Measurements from ENCODE around the gene ZNF772. TPM values are rescaled to one million over a fixed set of nuclear protein-coding genes. Genes with fewer than 3 reads are reported as not detected.

The ZNF772 gene
- total and polyA plus RNA-seq, 2 of the 8 experiments (the other 6 are each of a cell fraction or from before 2014, with no cell fraction given) = 4.0 to 15.2 TPM

GRCh38 chr19:57434386-57435061 is 42.8 kb downstream of the ZNF772 start:
- Histone ChIP-seq H3K27ac (ENCODE audit: low read depth, low read length) (peak overlapping the region; percentile 76), H4K8ac (ENCODE audit: extremely low read depth, insufficient read depth, low read length) (no peak overlapping the region), H4K5ac (ENCODE audit: insufficient read length, low read depth, low read length) (peak overlapping the region; percentile 4), H4K91ac (replicated peaks; ENCODE audit: insufficient read length, low read length) (no peak overlapping the region), H3K18ac (ENCODE audit: extremely low read depth, low read length) (peak overlapping the region; percentile 33), H2BK5ac (ENCODE audit: low read depth, low read length) (peak overlapping the region; percentile 72), H3K4ac (replicated peaks; ENCODE audit: insufficient read length, low read depth, low read length) (no peak overlapping the region), H3K23me2 (ENCODE audit: low read depth, low read length) (peaks cover 4% of the 10 kb centered on the region), H3K27me3 (replicated peaks in 1 of 4; ENCODE audit: control insufficient read depth in 3 of 4, extremely low read depth in 1 of 4, insufficient read depth in 3 of 4, low read length in 3 of 4) (no peaks in the 10 kb centered on the region), H2BK15ac (ENCODE audit: low read length) (0 out of 2 replicates have a peak overlapping the region, but pooled peaks have one; percentile 54), H3K9ac (replicated peaks in 1 of 4; ENCODE audit: extremely low read depth in 1 of 4, low read depth in 3 of 4, low read length in 3 of 4) (peak overlapping the region; percentile 77 to 94 (median 86)), H3K36me3 (ENCODE audit: control insufficient read depth in 2 of 4, insufficient read depth in 4 of 4, low read length in 3 of 4) (peaks cover 0 to 5% (median 3%) of the 10 kb centered on the region in 4 experiments; a peak in 2 of 8 replicates), H2AK5ac (ENCODE audit: low read depth, low read length) (no peak overlapping the region), H2BK12ac (ENCODE audit: low read depth, low read length) (peak overlapping the region; percentile 13; the same call in 1 of the 2 replicates), H3K4me1 (replicated peaks in 1 of 4; ENCODE audit: control insufficient read depth in 3 of 4, insufficient read depth in 4 of 4, low read length in 3 of 4) (peaks cover 0 to 7% (median under 1%) of the 10 kb centered on the region in 4 experiments; a peak in 2 of 7 replicates), H2BK20ac (ENCODE audit: low read length) (no peak overlapping the region), H3K79me2 (ENCODE audit: control insufficient read depth in 1 of 2, insufficient read depth in 2 of 2, low read length in 2 of 2) (peaks cover 15 to 38% of the 10 kb centered on the region in 2 experiments), H3K79me1 (ENCODE audit: low read depth, low read length) (peaks cover 10% of the 10 kb centered on the region), H2BK120ac (replicated peaks; ENCODE audit: low read depth, low read length) (no peak overlapping the region), H3K9me3 (ENCODE audit: insufficient read depth in 2 of 2, low read depth in 1 of 2, low read length in 1 of 2) (no peaks in the 10 kb centered on the region; a peak in 1 of 4 replicates), H3K4me3 (ENCODE audit: extremely low read depth in 1 of 4, insufficient read depth in 2 of 4, low read depth in 3 of 4, low read length in 4 of 4) (peak overlapping the region; percentile 64 to 89 (median 81)), H4K20me1 (replicated peaks in 1 of 2; ENCODE audit: control insufficient read depth in 1 of 2, insufficient read depth in 2 of 2, low read length in 2 of 2) (peaks cover 0 to 5% of the 10 kb centered on the region in 2 experiments), H3K23ac (ENCODE audit: insufficient read length) (no peak overlapping the region), H3K4me2 (ENCODE audit: insufficient read depth in 1 of 2, low read depth in 2 of 2, low read length in 2 of 2) (peak overlapping the region; percentile 68 to 73), H3K56ac (replicated peaks; ENCODE audit: insufficient read length, low read depth, low read length) (peak overlapping the region; percentile 67), H3K14ac (ENCODE audit: insufficient read length) (no peak overlapping the region), H2AFZ (ENCODE audit: low read length) (peak overlapping the region; percentile 52; the same call in 1 of the 2 replicates)
- DNase-seq (ENCODE audit: low read depth in 1 of 2, low spot score in 2 of 2) (peak in 1 of 2 experiments; percentile 49), FAIRE-seq (peak; percentile 68)
- TF ChIP-seq BRCA1 (IDR thresholded peaks at IDR 0.05; ENCODE audit: low read depth, low read length) (no peak), NRF1 (IDR thresholded peaks at IDR 0.05; ENCODE audit: low read depth, low read length) (no peak), CHD2 (IDR thresholded peaks at IDR 0.05; ENCODE audit: low read length) (no peak), SP2 (IDR thresholded peaks at IDR 0.05; ENCODE audit: low read length) (no peak), CBX5 (IDR thresholded peaks at IDR 0.05; ENCODE audit: low read depth, low read length) (no peak), NANOG (IDR thresholded peaks at IDR 0.05; ENCODE audit: insufficient read depth, low read depth, low read length, poor library complexity, severe bottlenecking) (no peak)
- WGBS, 2 experiments (ENCODE audit: extremely low coverage in 1 of 2, insufficient coverage in 1 of 2, insufficient read length in 1 of 2, insufficient replicate concordance in 2 of 2, low coverage in 1 of 2, low lambda C conversion rate in 2 of 2, missing lambda C conversion rate in 1 of 2) = 33% methylated on average over 15 of the region's 15 CpGs; no CpG with 5 or more reads in 1 of the 2 experiments
- ChIA-PET CTCF (ENCODE audit: partially characterized antibody) (interaction anchor here (0.7 to 3.6 kb wide), 3 partner anchors 8 to 29 kb away, joined by 3 to 10 read pairs (median 3); no protein-coding TSS in a partner anchor), POLR2A (ENCODE audit: partially characterized antibody) (interaction anchor here (0.8 to 7.0 kb wide), 22 partner anchors 9 to 476 kb away, joined by 3 to 49 read pairs (median 5); partner anchors contain the start of genes ZNF154, ZNF17, ZNF419 and ZNF548)

All from H1 (cell line).